ENCODE results near the gene SMIM38.

Gene SMIM38

DNA sequence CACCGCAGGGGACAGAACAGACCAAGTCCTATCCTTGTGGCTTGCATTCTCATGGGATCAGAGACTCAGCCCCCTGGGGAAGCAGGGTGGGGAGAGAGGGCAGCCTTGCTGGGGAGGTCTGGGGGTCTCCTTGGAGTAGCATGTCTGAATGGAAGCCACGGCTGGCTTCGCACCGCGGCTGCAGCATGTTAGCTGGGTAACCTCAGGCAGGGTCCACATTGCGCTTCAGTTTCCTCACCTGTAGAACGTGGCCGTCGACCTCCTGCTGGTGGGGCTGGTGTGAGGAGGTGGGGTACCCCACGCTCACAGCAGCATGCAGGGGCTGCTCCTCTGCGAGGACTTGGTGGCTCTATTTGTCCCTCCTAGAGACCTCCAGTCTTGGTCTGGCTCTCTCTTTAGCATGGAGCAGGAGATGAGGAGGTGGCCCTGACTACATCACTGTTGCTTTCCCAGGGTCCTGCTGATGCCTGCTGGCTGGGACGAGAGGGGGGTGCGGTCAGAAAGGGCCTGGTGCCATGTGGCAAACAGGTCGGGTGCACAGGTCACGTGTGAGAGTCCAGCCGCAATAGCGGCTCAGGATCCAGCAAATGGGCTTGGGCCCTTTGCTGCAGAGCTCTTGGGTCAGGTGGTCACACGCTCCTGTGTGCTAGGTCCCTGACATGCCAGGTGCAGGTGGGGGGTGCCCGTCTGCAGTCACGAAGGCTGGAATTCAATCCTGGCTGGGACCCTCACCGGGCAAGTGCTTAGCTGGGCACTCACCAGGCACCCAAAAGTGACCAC, 35.4 kb upstream of the SMIM38 start:
- TF ChIP-seq, protein P1, sequence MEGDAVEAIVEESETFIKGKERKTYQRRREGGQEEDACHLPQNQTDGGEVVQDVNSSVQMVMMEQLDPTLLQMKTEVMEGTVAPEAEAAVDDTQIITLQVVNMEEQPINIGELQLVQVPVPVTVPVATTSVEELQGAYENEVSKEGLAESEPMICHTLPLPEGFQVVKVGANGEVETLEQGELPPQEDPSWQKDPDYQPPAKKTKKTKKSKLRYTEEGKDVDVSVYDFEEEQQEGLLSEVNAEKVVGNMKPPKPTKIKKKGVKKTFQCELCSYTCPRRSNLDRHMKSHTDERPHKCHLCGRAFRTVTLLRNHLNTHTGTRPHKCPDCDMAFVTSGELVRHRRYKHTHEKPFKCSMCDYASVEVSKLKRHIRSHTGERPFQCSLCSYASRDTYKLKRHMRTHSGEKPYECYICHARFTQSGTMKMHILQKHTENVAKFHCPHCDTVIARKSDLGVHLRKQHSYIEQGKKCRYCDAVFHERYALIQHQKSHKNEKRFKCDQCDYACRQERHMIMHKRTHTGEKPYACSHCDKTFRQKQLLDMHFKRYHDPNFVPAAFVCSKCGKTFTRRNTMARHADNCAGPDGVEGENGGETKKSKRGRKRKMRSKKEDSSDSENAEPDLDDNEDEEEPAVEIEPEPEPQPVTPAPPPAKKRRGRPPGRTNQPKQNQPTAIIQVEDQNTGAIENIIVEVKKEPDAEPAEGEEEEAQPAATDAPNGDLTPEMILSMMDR (IDR thresholded peaks at IDR 0.05; ENCODE audit: low read depth, low read length) = no peak
- no peak for DNase-seq
- H3K9me3 ChIP-seq = peaks cover 2% of the 10 kb centered on the region; the same call in 1 of the 2 replicates
- peaks cover 19% of the 10 kb centered on the region for H3K4me1 ChIP-seq
- no peak overlapping the region for H3K4me3 ChIP-seq (ENCODE audit: low read depth, low read length)
- no peaks in the 10 kb centered on the region for H3K36me3 ChIP-seq
- H3K27me3 ChIP-seq = no peaks in the 10 kb centered on the region

DNA sequence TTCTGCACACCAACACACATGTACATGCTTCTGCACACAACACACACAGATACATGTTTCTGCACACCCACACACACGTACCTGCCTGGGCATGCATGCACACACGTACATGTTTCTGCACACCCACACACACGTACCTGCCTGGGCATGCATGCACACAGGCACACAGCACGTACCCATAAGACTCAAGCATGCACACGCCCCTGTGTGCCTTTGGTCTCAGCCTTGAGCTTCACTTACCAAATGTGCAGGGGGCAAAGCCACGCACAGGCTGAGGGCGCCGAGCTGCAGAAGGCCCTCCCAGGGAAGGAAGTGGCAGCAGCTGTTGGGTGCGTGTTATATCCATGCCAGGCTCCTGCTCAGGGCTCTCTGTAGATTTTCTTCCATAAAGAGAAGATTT, 34.7 kb upstream of the SMIM38 start:
- no peak overlapping the region for H3K4me3 ChIP-seq (ENCODE audit: low read depth, low read length)
- H3K4me1 ChIP-seq = peaks cover 19% of the 10 kb centered on the region
- DNase-seq = no peak
- H3K9me3 ChIP-seq = peaks cover 2% of the 10 kb centered on the region; the same call in 1 of the 2 replicates
- no peaks in the 10 kb centered on the region for H3K36me3 ChIP-seq
- TF ChIP-seq, protein P1 (IDR thresholded peaks at IDR 0.05; ENCODE audit: low read depth, low read length) = no peak
- H3K27me3 ChIP-seq = no peaks in the 10 kb centered on the region

DNA sequence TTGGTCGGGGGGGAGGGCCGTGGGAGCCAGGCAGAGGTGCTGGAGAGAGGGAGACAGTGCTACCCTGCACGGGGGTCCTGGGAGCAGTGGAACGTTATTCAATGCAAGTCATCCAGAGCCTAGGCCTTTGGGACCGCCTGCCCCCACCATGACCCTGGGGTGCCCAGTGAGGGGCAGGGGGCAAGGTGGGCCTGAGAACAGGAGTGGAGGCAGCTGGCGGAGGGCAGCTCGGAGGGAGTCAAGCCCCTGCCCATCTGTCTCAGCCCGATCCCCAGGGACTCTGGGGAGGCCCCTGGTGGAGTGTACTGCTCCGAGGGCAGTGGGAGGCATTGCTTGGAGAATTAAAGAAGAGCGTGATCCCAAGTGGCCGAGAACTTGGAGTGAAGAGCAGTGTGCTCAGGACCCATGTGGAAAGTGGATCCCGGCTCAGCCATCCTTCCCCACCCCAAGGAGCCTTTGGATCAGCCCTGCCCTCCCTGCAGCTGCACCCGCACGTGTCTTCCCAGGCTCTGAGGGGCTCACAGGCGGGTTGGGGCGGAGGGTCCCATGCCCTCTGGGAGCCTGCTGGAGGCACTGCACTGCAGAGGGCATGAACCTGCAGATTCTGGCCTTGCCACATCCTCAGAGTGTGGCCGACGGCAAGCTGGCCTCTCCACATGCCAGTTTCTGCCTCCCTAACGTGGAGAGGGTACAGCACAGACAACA, 34.0 kb upstream of the SMIM38 start:
- TF ChIP-seq, protein P1 (IDR thresholded peaks at IDR 0.05; ENCODE audit: low read depth, low read length) = no peak
- no peaks in the 10 kb centered on the region for H3K27me3 ChIP-seq
- H3K4me3 ChIP-seq (ENCODE audit: low read depth, low read length) = no peak overlapping the region
- peaks cover 2% of the 10 kb centered on the region; the same call in 1 of the 2 replicates for H3K9me3 ChIP-seq
- no peaks in the 10 kb centered on the region for H3K36me3 ChIP-seq
- H3K4me1 ChIP-seq = peaks cover 19% of the 10 kb centered on the region
- no peak for DNase-seq

DNA sequence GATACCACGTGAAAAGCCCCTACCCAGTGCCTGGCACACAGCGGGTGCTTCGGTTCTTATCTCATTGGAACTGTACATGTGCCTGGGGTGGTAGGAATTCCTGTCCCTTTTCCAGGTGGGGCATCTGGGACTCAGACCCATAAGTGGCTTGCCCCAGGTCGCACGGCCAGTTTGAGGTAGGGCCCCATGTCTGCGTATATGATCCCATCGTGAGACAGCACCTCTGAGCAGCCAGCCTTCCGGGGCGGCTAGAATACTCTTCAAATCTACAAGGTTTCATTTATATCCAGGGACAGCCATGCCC, 33.5 kb upstream of the SMIM38 start:
- no peak for DNase-seq
- peaks cover 2% of the 10 kb centered on the region; the same call in 1 of the 2 replicates for H3K9me3 ChIP-seq
- TF ChIP-seq, protein P1 (IDR thresholded peaks at IDR 0.05; ENCODE audit: low read depth, low read length) = no peak
- no peaks in the 10 kb centered on the region for H3K36me3 ChIP-seq
- no peak overlapping the region for H3K4me3 ChIP-seq (ENCODE audit: low read depth, low read length)
- H3K27me3 ChIP-seq = no peaks in the 10 kb centered on the region
- peaks cover 19% of the 10 kb centered on the region for H3K4me1 ChIP-seq

DNA sequence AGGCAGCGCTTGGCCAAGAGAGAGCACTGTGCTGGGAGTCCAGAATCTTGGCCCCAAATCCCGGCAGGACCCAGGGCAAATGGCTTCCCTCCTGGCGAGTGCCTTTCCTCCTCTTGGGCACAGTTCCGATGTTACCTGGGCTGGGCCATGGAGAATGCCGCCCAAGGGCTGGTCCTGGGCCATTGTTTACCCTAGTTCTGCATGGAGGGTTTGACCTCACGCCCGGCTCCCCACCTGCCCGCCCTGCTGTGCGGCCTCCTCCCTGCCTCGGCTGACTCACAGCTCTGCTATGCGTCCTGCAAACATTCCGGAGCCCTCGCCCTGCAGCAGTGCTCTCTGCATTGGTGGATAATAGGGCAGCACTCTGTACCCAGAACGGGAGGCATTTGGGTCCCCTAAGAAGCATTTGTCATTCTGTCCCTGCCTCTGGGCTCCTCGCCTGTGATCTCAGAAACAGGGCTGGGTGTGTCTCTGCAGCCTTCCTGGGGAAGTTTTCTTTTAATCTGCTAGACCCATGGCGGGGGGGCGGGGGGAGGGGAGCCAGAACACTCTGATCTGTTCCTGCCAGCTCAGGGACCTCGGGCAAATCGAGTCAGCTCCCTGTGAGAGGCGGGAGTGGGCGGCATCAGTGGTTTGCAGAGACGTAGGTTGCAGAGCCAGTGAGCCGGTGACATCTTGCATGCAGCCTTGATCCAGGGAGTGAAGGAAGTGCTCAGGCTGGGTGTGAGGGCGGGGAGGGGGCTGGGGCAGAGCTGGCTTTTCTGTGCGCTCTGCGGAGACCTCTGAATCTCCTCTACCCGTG, 32.9 kb upstream of the SMIM38 start:
- TF ChIP-seq, protein P1 (IDR thresholded peaks at IDR 0.05; ENCODE audit: low read depth, low read length) = no peak
- Histone ChIP-seq H3K9me3 (peaks cover 2% of the 10 kb centered on the region; the same call in 1 of the 2 replicates), H3K4me3 (ENCODE audit: low read depth, low read length) (no peak overlapping the region), H3K36me3 (no peaks in the 10 kb centered on the region), H3K27me3 (no peaks in the 10 kb centered on the region), H3K4me1 (peaks cover 19% of the 10 kb centered on the region)
- DNase-seq = no peak
